H1 (cell line): Measurements from ENCODE around the gene KRT76. TPM values are rescaled to one million over a fixed set of nuclear protein-coding genes. Genes with fewer than 3 reads are reported as not detected.

ENCODE experiments used
- CTCF ChIA-PET: fragments of 300-600 bp; sonication (Branson Sonifier 250); formaldehyde crosslinking; loops from one replicate; lab custom pipeline; 2021; ENCODE audit not compliant: partially characterized antibody; lab: Charles Lee
- POLR2A ChIA-PET: fragments of 300-600 bp; sonication (Branson Sonifier 250); formaldehyde crosslinking; loops from one replicate; lab custom pipeline; 2021; ENCODE audit warnings: inconsistent platforms; ENCODE audit not compliant: partially characterized antibody; lab: Charles Lee
- DNase-seq, 2 experiments: peaks; one replicate each; pipeline versions ENCODE4 v3.0.0 to v3.0.0-alpha.2; 2010 to 2022; ENCODE audit warnings: low spot score in 2 of 2, low read depth in 1 of 2, mixed read lengths in 1 of 2
- FAIRE-seq: peaks from 2 replicates; lab custom pipeline; 2011; peaks lifted over from hg19 to GRCh38; lab: Jason Lieb, UNC
- H2AFZ ChIP-seq: 2 replicates; pipeline ENCODE4 v1.8.1; 2012; ENCODE audit warnings: low read length, inconsistent platforms
- H2AK5ac ChIP-seq: 2 replicates; pipeline ENCODE4 v1.6.1; 2013; ENCODE audit warnings: low read depth, low read length
- H2BK120ac ChIP-seq: replicated peaks from 2 replicates; pipeline ENCODE3; 2013; ENCODE audit warnings: low read depth, low read length, inconsistent platforms
- H2BK12ac ChIP-seq: 2 replicates; pipeline ENCODE4 v1.6.1; 2013; ENCODE audit warnings: low read depth, low read length
- H2BK15ac ChIP-seq: 2 replicates; pipeline ENCODE4 v1.6.1; 2013; ENCODE audit warnings: low read length
- H2BK20ac ChIP-seq: 2 replicates; pipeline ENCODE4 v1.6.1; 2013; ENCODE audit warnings: low read length
- H2BK5ac ChIP-seq: 2 replicates; pipeline ENCODE4 v1.6.1; 2013; ENCODE audit warnings: low read depth, low read length
- H3K14ac ChIP-seq: 2 replicates; pipeline ENCODE4 v1.6.1; 2013; ENCODE audit warnings: inconsistent platforms; ENCODE audit not compliant: insufficient read length
- H3K18ac ChIP-seq: 2 replicates; pipeline ENCODE4 v1.6.1; 2013; ENCODE audit warnings: low read length; ENCODE audit errors: extremely low read depth
- H3K23ac ChIP-seq: 2 replicates; pipeline ENCODE4 v1.6.1; 2013; ENCODE audit warnings: inconsistent platforms; ENCODE audit not compliant: insufficient read length
- H3K23me2 ChIP-seq: 2 replicates; pipeline ENCODE4 v1.6.1; 2013; ENCODE audit warnings: low read depth, low read length
- H3K27ac ChIP-seq: 2 replicates; pipeline ENCODE4 v1.6.1; 2011; ENCODE audit warnings: low read depth, low read length, inconsistent platforms
- H3K27me3 ChIP-seq, 4 experiments: replicated peaks in 1 of 4; 1 replicate in 1 of 4; 2 replicates in 3 of 4; pipeline versions ENCODE4 v1.6.1 to v1.8.1; 2011 to 2013; ENCODE audit warnings: low read length in 3 of 4, mild to moderate bottlenecking in 3 of 4, inconsistent platforms in 2 of 4, mixed read lengths in 2 of 4, moderate library complexity in 1 of 4; ENCODE audit not compliant: control insufficient read depth in 3 of 4, insufficient read depth in 3 of 4; ENCODE audit errors: extremely low read depth in 1 of 4
- H3K36me3 ChIP-seq, 4 experiments: 2 replicates each; pipeline versions ENCODE4 v1.6.1 to v1.8.1; 2011 to 2013; ENCODE audit warnings: mild to moderate bottlenecking in 4 of 4, low read length in 3 of 4, moderate library complexity in 2 of 4, control low read depth in 1 of 4, inconsistent platforms in 1 of 4; ENCODE audit not compliant: insufficient read depth in 4 of 4, control insufficient read depth in 2 of 4
- H3K4ac ChIP-seq: replicated peaks from 2 replicates; pipeline ENCODE3; 2013; ENCODE audit warnings: low read length, low read depth, mixed read lengths, inconsistent platforms; ENCODE audit not compliant: insufficient read length
- H3K4me1 ChIP-seq, 4 experiments: replicated peaks in 1 of 4; 1 replicate in 1 of 4; 2 replicates in 3 of 4; pipeline versions ENCODE4 v1.6.1 to v1.8.1; 2011 to 2013; ENCODE audit warnings: low read length in 3 of 4, inconsistent platforms in 2 of 4, mixed read lengths in 1 of 4; ENCODE audit not compliant: insufficient read depth in 4 of 4, control insufficient read depth in 3 of 4
- H3K4me2 ChIP-seq, 2 experiments: 2 replicates each; pipeline versions ENCODE4 v1.6.1 to v1.8.1; 2011 to 2013; ENCODE audit warnings: low read depth in 2 of 2, low read length in 2 of 2, control low read depth in 1 of 2, inconsistent platforms in 1 of 2, mild to moderate bottlenecking in 1 of 2; ENCODE audit not compliant: insufficient read depth in 1 of 2
- H3K4me3 ChIP-seq, 4 experiments: fragments of 200-600, 300-600 bp in 1 of 4; sonication (generic), shearing (Covaris generic), sonication (Bioruptor Twin) in 1 of 4; 2 replicates each; pipeline versions ENCODE4 v1.5.1 to v1.8.1; 2011 to 2016; ENCODE audit warnings: low read length in 4 of 4, low read depth in 3 of 4, control low read depth in 2 of 4, inconsistent platforms in 2 of 4, mild to moderate bottlenecking in 2 of 4, mixed read lengths in 1 of 4, moderate library complexity in 1 of 4; ENCODE audit not compliant: insufficient read depth in 2 of 4; ENCODE audit errors: extremely low read depth in 1 of 4
- H3K56ac ChIP-seq: replicated peaks from 2 replicates; pipeline ENCODE3; 2013; ENCODE audit warnings: low read depth, mild to moderate bottlenecking, mixed read lengths, low read length, inconsistent platforms; ENCODE audit not compliant: insufficient read length
- H3K79me1 ChIP-seq: 2 replicates; pipeline ENCODE4 v1.6.1; 2013; ENCODE audit warnings: low read depth, low read length, control low read depth
- H3K79me2 ChIP-seq, 2 experiments: 2 replicates each; pipeline versions ENCODE4 v1.6.1 to v1.8.1; 2012 to 2013; ENCODE audit warnings: low read length in 2 of 2, mild to moderate bottlenecking in 2 of 2, inconsistent platforms in 1 of 2; ENCODE audit not compliant: insufficient read depth in 2 of 2, control insufficient read depth in 1 of 2
- H3K9ac ChIP-seq, 4 experiments: replicated peaks in 1 of 4; 1 replicate in 1 of 4; 2 replicates in 3 of 4; pipeline versions ENCODE4 v1.6.1 to v1.8.1; 2011 to 2013; ENCODE audit warnings: low read depth in 3 of 4, low read length in 3 of 4, control low read depth in 2 of 4, mild to moderate bottlenecking in 2 of 4, moderate library complexity in 2 of 4, inconsistent platforms in 1 of 4; ENCODE audit errors: extremely low read depth in 1 of 4
- H3K9me3 ChIP-seq, 2 experiments: 2 replicates each; pipeline versions ENCODE4 v1.6.1 to v1.8.1; 2012 to 2013; ENCODE audit warnings: mild to moderate bottlenecking in 2 of 2, moderate library complexity in 2 of 2, control low read depth in 1 of 2, inconsistent platforms in 1 of 2, low read depth in 1 of 2, low read length in 1 of 2, mixed read lengths in 1 of 2; ENCODE audit not compliant: insufficient read depth in 2 of 2
- H4K20me1 ChIP-seq, 2 experiments: replicated peaks in 1 of 2; 2 replicates each; pipeline versions ENCODE3 to v1.8.1; 2011 to 2013; ENCODE audit warnings: inconsistent platforms in 2 of 2, low read length in 2 of 2, mild to moderate bottlenecking in 1 of 2; ENCODE audit not compliant: insufficient read depth in 2 of 2, control insufficient read depth in 1 of 2
- H4K5ac ChIP-seq: 2 replicates; pipeline ENCODE4 v1.6.1; 2013; ENCODE audit warnings: low read length, low read depth, mixed read lengths, inconsistent platforms; ENCODE audit not compliant: insufficient read length
- H4K8ac ChIP-seq: 2 replicates; pipeline ENCODE4 v1.8.0; 2013; ENCODE audit warnings: mild to moderate bottlenecking, moderate library complexity, low read length, inconsistent platforms; ENCODE audit not compliant: insufficient read depth; ENCODE audit errors: extremely low read depth
- H4K91ac ChIP-seq: replicated peaks from 2 replicates; pipeline ENCODE3; 2013; ENCODE audit warnings: low read length, mixed read lengths, inconsistent platforms; ENCODE audit not compliant: insufficient read length
- HDAC2 ChIP-seq, 2 experiments: fragments of 300-600 bp in 1 of 2; sonication (generic) in 1 of 2; IDR thresholded peaks; 2 replicates each; pipeline ENCODE4 v1.6.1; 2011 to 2012; ENCODE audit warnings: low read depth in 2 of 2, low read length in 2 of 2, mild to moderate bottlenecking in 2 of 2, moderate library complexity in 2 of 2, borderline replicate concordance in 1 of 2, inconsistent platforms in 1 of 2
- JUN ChIP-seq: IDR thresholded peaks from 2 replicates; pipeline ENCODE4 v1.6.1; 2011; ENCODE audit warnings: low read depth, mild to moderate bottlenecking, improper control_type of control experiment, low read length
- RNF2 ChIP-seq: fragments of 200-900, 300-1000 bp; sonication (generic); IDR thresholded peaks from 2 replicates; pipeline ENCODE4 v1.7.1; 2016; ENCODE audit warnings: borderline replicate concordance, low read depth, mild to moderate bottlenecking, antibody characterized with exemption, low read length; ENCODE audit not compliant: poor library complexity, severe bottlenecking; ENCODE audit errors: missing control alignments
- SP1 ChIP-seq: IDR thresholded peaks from 2 replicates; pipeline ENCODE4 v1.6.1; 2011; ENCODE audit warnings: low read depth, low read length
- SP2 ChIP-seq: IDR thresholded peaks from 2 replicates; pipeline ENCODE4 v1.6.1; 2012; ENCODE audit warnings: mild to moderate bottlenecking, low read length, inconsistent platforms
- SP4 ChIP-seq: IDR thresholded peaks from 2 replicates; pipeline ENCODE4 v1.6.1; 2012; ENCODE audit warnings: low read length, inconsistent platforms
- WGBS, 2 experiments: shearing (Covaris generic) in 1 of 2; methylation state at CpG; one replicate each; pipeline versions ENCODE4 v1.1.6 to v1.1.7; 2013 to 2015; ENCODE audit warnings: low lambda C conversion rate in 2 of 2, mixed read lengths in 2 of 2, inconsistent platforms in 1 of 2, low coverage in 1 of 2, missing lambda C conversion rate in 1 of 2; ENCODE audit not compliant: insufficient replicate concordance in 2 of 2, insufficient coverage in 1 of 2, insufficient read length in 1 of 2; ENCODE audit errors: extremely low coverage in 1 of 2, missing lambda C conversion rate in 1 of 2; 5-methylcytosine and 5-hydroxymethylcytosine counted together
- polyA plus RNA-seq, 7 experiments: library from polyadenylated mRNA; depleted of rRNA in 3 of 7; stranded (reverse) in 5 of 7; unstranded in 2 of 7; fragments of >200 nt in 5 of 7; fragments of 200-250 nt in 2 of 7; gene quantifications; 1 replicate in 5 of 7; 2 replicates in 1 of 7; 4 replicates in 1 of 7; pipeline versions ENCODE4 v1.2.1 to v1.2.3, GENCODE V29; 2011 to 2013; ENCODE audit warnings: missing spikeins in 2 of 7, mixed read lengths in 2 of 7
- total RNA-seq: library from RNA; stranded (reverse); fragmentation: NEBNext Ultra II Directional; extraction: Animal tissue kit (Norgen Biotek cat#: 25700); gene quantifications from 2 replicates; pipeline ENCODE4 v1.2.1, GENCODE V29; 2021
- TF ChIP-seq, protein P1 (sequence below): IDR thresholded peaks from 2 replicates; pipeline ENCODE4 v1.6.1; 2012; ENCODE audit warnings: inconsistent platforms

Gene KRT76
- total and polyA plus RNA-seq, 2 of the 8 experiments (the other 6 are each of a cell fraction or from before 2014, with no cell fraction given) = not detected

DNA sequence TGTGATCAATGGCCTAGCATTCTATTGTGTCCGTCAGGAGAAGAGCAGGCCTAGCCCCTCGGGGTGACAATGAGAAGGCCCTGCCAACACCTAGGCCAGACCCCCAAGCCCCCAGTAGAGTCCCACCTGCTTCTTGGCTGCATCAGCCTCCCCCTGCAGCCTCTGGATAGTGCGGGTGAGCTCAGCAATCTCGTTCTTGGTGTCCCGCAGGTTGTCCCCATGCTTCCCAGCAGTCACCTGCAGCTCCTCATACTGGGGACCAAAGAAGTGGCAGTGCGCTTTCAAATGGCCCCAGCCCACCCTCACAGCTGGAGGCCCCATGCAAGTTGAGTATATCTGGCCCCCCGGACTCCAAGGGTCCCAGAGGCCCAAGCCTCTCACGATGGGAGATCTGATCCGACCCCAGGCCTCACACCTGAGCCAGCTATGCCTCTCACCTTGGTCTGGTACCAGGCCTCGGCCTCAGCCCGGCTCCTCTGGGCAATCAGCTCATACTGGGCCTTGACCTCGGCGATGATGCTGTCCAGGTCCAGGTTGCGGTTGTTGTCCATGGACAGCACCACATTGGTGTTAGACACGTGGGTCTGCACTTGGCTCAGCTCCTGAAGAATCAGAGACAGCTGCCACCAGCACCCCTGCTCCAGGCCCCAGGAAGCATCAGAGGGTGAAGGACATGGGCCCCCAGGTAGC, 46.8 kb upstream of the KRT76 start:
- H3K9ac ChIP-seq = no peak overlapping the region
- no peak for FAIRE-seq
- H3K9me3 ChIP-seq = no peaks in the 10 kb centered on the region
- H3K27me3 ChIP-seq = 0 out of 7 replicates have a peak, but pooled peaks cover 0 to 2% (median 0%) of the 10 kb centered on the region in 4 experiments
- no peaks in the 10 kb centered on the region for H4K20me1 ChIP-seq
- no peak overlapping the region for H3K18ac ChIP-seq
- no peak overlapping the region for H4K5ac ChIP-seq
- POLR2A ChIA-PET = interaction anchor here (0.6 kb wide), 1 partner anchor 143 kb away, joined by 5 read pairs; no protein-coding TSS in a partner anchor
- 84% methylated on average over 14 of the region's 15 CpGs; no CpG with 5 or more reads in 1 of the 2 experiments for WGBS, 2 experiments
- no peak overlapping the region for H4K91ac ChIP-seq
- no peak overlapping the region for H3K27ac ChIP-seq
- H4K8ac ChIP-seq = no peak overlapping the region; the same call in 1 of the 2 replicates
- no peak overlapping the region for H2AFZ ChIP-seq
- no peak overlapping the region for H3K4me3 ChIP-seq
- no peaks in the 10 kb centered on the region for H3K79me1 ChIP-seq
- no peak overlapping the region for H2BK5ac ChIP-seq
- H2BK20ac ChIP-seq = no peak overlapping the region
- no peak overlapping the region for H3K23ac ChIP-seq
- no peak overlapping the region for H2AK5ac ChIP-seq
- CTCF ChIA-PET = interaction anchor here (0.9 to 1.8 kb wide), 7 partner anchors 8 to 55 kb away, joined by 3 to 8 read pairs (median 4); no protein-coding TSS in a partner anchor
- H2BK12ac ChIP-seq = 0 out of 2 replicates have a peak overlapping the region, but pooled peaks have one; percentile 39
- H2BK15ac ChIP-seq = no peak overlapping the region
- no peaks in the 10 kb centered on the region for H3K36me3 ChIP-seq
- H3K23me2 ChIP-seq = no peaks in the 10 kb centered on the region
- H3K4me1 ChIP-seq = no peaks in the 10 kb centered on the region; a peak in 2 of 7 replicates
- H3K79me2 ChIP-seq = no peaks in the 10 kb centered on the region
- no peak overlapping the region for H3K4me2 ChIP-seq
- H3K14ac ChIP-seq = no peak overlapping the region
- DNase-seq = no peak
- TF ChIP-seq JUN = no peak
- no peak for TF ChIP-seq SP2
- TF ChIP-seq, protein P1, sequence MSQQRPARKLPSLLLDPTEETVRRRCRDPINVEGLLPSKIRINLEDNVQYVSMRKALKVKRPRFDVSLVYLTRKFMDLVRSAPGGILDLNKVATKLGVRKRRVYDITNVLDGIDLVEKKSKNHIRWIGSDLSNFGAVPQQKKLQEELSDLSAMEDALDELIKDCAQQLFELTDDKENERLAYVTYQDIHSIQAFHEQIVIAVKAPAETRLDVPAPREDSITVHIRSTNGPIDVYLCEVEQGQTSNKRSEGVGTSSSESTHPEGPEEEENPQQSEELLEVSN = no peak
- no peak for TF ChIP-seq SP1
- no peak for TF ChIP-seq HDAC2 (IDR thresholded peaks at IDR 0.05; ENCODE audit: borderline replicate concordance in 1 of 2, low read depth in 2 of 2, low read length in 2 of 2)
- no peak for TF ChIP-seq RNF2
- TF ChIP-seq SP4 = no peak
- no peak overlapping the region for H3K4ac ChIP-seq
- no peak overlapping the region for H2BK120ac ChIP-seq
- H3K56ac ChIP-seq = no peak overlapping the region
